Right ventricle myocardium superior (tissue), 1 donor: ENCODE results near the gene DLG5. TPM values are rescaled to one million over a fixed set of nuclear protein-coding genes. Genes with fewer than 3 reads are reported as not detected.

ENCODE experiments used
- ATAC-seq: fragments of 200-7000 bp; cut with Tn5 transposase; one replicate; pipeline ENCODE4 v1.9.1; 2020; ENCODE audit warnings: mild to moderate bottlenecking; ENCODE audit not compliant: poor library complexity
- DNase-seq: peaks from one replicate; pipeline ENCODE4 v3.0.0-alpha.2; 2020
- intact Hi-C: fragments of 100-400 bp; cut with DNase I; formaldehyde crosslinking; loops from one replicate; pipeline ENCODE4 v1.11.2; 2022
- total RNA-seq: library from RNA; stranded (reverse); fragmentation: NEBNext Ultra II Directional; extraction: Animal tissue kit (Norgen Biotek cat#: 25700); gene quantifications from one replicate; pipeline ENCODE4 v1.2.1, GENCODE V29; 2021
- donor health status: DM: no; HTN: yes; CAD: no; lungs with severe emphysema.

The DLG5 gene
- total RNA-seq, 1 donor from 2014 or later, result 8.8 TPM

- DNase-seq, result peak; percentile 56
- ATAC-seq, result peak; percentile 48
- intact Hi-C loops, result no loop called here
These were observed 48.9 kb downstream of the DLG5 start for GRCh38 chr10:77877441-77878344.

- ATAC-seq (no peak), DNase-seq (no peak)
- intact Hi-C loops, result no loop called here
These were observed 50.8 kb downstream of the DLG5 start for GRCh38 chr10:77875730-77876129.

DNA sequence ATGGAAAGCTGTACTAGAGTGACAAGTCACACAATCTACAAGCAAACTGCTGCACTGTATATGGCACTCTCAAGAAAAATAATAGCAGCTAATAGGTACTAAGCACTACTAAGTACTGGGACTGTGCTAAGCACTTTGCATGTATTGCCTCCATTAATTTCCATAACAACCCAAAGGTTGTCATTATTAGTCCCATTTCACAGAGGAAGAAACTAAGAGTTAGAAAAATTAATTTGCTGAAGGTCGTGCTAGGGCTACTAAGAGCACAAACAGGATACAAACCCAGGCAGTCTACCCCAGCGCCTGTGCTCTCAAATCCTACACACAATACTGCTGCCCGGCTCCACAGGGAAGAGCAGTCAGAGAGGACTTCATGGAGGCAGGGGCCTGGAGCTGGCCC lies 51.7 kb downstream of the DLG5 start:
- DNase-seq, result no peak
- no peak for ATAC-seq
- intact Hi-C loops, result no loop called here

DNA sequence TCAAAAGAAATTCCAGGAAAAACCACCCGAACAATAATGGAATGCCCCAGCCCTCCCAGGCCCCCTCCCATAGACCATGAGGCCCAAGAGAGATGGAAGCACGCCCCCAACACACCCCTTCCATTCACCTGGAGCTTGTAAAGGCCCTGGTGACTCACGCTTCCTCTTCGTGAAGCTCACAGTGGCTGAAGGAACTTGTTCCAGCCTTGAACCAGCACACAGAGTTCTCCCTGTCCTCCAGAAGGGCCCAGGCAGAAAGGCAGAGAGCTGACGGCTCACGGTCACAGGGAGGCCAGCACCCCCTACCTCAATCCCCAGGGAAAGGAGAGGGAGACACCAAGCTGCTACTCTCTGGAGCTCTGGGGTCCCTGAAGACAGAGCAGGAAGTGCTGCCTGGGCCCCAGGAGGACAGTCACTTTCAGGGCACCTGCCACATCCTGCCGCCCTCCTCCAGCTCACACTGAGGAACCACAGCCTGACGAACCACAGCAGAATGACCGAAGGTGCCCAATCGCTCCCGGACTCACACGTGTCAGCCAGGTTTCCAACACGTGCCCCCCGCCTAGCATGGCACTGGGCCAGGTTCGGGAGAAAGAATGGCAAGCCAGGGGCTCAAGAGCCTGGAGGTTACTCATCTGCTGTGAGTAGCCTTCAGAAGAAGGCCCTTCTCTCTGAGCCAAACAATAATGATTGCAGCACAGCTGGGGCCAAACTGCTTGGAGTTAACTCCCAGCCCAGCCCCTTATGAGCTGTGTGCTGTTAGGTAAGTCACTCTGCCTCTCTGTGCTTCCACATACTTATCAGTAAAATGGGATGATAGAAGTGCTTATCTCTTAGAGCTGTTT lies 52.8 kb downstream of the DLG5 start:
- DNase-seq, result no peak
- ATAC-seq, result peak; percentile 21
- intact Hi-C loops, result no loop called here

DNA sequence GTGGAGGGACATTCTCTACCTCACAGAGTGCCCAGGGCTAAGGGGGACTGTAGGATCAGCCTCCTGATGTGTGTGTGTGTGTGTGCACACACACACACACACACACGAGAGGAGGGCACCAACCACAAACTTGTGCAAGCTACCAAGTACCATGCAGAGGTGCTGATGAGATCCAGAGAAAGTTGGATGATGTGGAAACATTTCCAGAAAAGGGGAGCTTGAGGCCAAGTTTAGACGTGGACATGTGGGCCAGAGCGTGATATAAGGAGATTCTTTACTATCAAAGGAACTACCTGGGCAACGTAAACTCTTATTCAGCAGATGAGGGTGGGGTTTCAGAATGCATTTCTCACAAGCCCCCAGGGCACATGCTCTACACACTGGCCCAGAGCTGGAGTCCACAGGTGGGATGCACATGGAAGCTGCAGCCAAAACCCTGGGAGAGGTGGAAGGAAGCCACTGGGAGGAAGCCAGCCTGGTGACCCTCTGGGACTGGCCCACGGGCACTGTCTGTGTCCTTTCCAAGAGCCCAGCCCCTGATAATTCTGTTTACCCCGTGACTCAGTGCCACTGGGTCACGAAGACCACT lies 53.5 kb downstream of the DLG5 start:
- ATAC-seq, result no peak
- intact Hi-C loops, result no loop called here
- DNase-seq, result no peak

DNA sequence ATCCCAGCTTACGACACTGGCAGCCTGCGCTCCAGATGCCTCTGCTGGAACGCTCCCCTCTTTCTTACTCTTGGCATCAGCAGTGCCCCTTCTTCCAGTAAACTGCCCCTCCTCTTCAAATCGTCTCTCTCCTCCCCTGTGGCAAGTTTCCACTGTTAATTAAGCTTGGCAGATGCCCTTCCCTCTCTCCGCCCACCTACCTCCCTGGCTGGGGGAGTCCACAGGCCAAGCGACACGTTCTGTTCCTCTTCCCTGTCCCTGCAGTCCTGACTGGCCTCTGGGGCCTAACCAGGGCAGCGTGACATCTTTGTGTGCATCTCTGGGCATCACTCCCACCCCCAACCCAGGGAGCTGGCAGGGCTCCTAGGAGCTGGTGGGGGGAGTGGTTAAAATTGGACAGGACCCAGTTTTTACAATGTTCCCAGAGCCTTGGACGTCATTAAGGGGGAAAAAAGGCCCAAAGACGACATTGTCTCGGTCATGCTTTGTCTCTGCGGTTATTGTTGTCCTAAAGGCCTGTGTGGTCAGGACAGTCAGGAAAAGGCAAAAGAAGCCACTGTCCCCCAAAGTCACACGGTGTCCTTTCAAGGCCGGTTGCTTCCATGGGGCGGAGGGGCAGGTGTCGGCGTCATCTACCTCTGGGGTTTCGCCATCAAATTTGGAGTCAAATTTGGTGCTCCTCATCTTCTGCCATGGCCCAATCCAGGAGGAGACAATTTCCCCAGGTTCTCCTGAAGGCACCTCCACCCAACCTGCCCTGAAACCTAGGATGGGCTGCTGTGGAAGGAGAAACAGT lies 54.2 kb downstream of the DLG5 start:
- intact Hi-C loops, result no loop called here
- DNase-seq, result no peak
- ATAC-seq, result no peak

DNA sequence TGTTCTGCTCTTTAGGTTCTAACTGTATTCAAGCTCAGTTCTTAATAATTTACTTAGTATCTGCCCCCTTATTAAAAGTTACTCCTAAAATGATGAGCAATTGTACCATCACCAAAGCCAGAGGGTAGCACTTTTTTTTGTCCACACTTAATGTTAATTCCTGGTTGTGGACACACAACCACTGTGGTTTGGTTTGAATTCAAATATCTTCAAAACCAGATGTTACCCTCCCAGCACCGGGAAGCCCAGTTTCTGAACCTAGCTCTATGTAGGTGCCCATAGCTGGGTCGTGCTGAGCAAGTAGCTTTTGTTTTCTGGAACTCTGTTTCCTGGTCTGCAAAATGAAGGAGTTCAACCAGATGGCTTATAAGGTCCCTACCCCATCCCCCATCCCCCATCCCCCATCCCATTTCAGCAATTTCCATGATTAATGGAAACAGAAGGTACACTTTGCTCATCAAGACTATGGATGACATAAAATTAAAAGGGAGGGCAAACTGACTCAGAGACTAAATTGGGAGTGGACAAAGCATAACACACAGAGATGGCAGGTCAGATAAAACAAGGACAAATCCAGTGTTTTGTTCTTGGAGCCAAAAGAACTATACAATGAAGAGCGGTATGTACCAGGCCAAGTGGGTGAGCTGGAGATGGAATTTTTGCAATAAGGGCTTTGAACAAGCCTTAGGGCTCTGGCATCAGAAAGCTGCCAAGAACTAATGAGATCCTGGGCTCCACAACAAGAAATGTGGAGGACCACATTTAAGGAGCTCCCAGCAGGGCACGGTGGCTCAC lies 56.7 kb downstream of the DLG5 start:
- ATAC-seq, result no peak
- intact Hi-C loops, result no loop called here
- DNase-seq, result no peak

GRCh38 chr10:77868523-77868922 lies 58.0 kb downstream of the DLG5 start:
- no peak for DNase-seq
- intact Hi-C loops, result no loop called here

GRCh38 chr10:77867124-77867719 lies 59.3 kb downstream of the DLG5 start:
- ATAC-seq, result no peak
- DNase-seq, result no peak
- intact Hi-C loops, result no loop called here

More at GRCh38 chr10:77868523-77868922, 58.0 kb downstream of the DLG5 start:
- ATAC-seq, result no peak

DNA sequence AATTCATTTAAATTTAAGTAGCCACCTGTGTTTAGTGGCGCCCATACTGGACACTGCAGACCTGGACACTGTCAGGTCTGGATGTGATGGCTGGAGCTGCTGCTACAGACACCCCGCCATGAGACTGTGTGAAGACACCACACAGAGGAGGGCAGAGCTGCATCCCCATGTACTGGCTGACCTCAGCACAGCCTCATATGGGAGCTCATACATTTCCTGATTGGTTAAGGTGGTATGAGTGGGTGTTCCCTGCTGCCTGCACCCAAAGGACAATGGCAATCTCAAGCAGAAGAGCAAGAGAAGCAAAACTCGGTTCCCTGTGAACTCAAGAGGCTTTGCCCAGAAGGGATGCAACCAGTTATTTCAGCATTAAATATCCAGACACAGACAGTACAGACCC lies 60.0 kb downstream of the DLG5 start:
- ATAC-seq (no peak), DNase-seq (no peak)
- intact Hi-C loops, result no loop called here

GRCh38 chr10:77865580-77866324 lies 60.8 kb downstream of the DLG5 start:
- ATAC-seq (no peak), DNase-seq (no peak)
- intact Hi-C loops, result no loop called here

DNA sequence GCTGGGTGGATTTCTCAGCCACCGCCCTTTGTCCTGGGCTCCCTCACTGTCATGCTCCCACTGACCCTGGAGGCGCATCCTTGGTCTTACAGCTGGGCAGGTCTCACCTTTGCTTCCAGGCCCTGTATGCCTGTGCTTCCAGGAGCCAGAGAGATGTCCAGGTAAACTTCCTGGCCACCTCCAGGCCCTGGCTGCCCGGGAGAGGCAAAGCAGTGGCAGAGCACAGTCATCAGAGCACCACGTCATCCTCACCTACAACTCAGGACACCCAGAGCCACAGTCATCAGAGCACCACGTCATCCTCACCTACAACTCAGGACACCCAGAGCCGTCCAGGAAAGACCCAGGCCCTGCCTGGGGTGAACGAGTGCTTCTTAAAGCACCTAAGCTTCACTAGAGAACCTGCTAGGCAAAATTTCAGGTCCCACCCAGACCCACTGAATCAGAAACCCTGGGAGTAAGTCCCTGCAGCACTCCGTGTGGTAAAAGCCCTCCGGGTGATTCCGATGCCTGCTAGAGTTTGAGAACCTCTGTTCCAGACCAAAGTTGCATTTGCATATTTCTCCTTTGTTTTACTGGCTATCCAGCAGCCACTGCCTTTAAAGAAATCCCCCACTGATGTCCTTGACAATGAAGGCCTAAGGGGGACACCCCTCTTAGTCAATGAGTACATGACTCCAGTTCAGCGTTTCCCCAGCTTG lies 62.3 kb downstream of the DLG5 start:
- DNase-seq, result no peak
- ATAC-seq, result no peak
- intact Hi-C loops, result no loop called here

DNA sequence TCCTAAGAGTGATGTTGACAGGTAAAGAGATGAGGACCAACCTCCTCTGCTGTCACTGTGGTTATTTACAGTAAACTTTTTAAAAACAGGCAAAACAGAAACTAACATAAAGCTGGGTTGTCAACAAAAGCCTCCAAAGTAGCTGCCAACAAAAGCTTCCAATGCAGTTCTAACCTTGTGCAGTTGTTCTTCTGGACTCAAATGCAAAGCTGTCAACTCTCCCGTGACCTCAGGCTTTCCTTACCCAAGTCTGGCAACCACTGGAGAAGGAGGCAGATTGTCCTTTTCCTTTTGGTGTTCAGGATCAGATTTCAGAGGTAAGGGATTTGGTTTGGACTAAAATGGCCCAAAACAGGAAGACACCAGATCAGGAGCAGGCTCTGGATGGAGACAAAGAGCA lies 63.1 kb downstream of the DLG5 start:
- DNase-seq, result no peak
- intact Hi-C loops, result no loop called here
- ATAC-seq, result no peak

- intact Hi-C loops, result no loop called here
- DNase-seq (no peak), ATAC-seq (no peak)
These were observed 64.0 kb downstream of the DLG5 start for GRCh38 chr10:77862595-77862994.

- DNase-seq, result no peak
- intact Hi-C loops, result no loop called here
- ATAC-seq, result no peak
These were observed 65.2 kb downstream of the DLG5 start for GRCh38 chr10:77861366-77861765.

GRCh38 chr10:77859865-77860282 lies 66.7 kb downstream of the DLG5 start:
- intact Hi-C loops, result no loop called here
- ATAC-seq, result no peak

More at GRCh38 chr10:77859865-77860282, 66.7 kb downstream of the DLG5 start:
- no peak for DNase-seq
